Neural cell (in vitro differentiated cells): ENCODE measurements around the gene DOCK4.

Experiments used
- CTCF ChIP-seq: fragments of 450-650 bp; IDR thresholded peaks from 2 replicates; pipeline ENCODE4 v1.5.1; 2014; ENCODE audit warnings: antibody characterized with exemption, mild to moderate bottlenecking, moderate library complexity; ENCODE audit not compliant: poor library complexity, severe bottlenecking
- EP300 ChIP-seq: fragments of 450-650 bp; conservative IDR thresholded peaks from 2 replicates; pipeline ENCODE4 v1.6.1; 2014; ENCODE audit warnings: antibody characterized with exemption, mild to moderate bottlenecking, moderate library complexity; ENCODE audit not compliant: poor library complexity, severe bottlenecking
- EZH2 ChIP-seq: fragments of 200-600, 300-800 bp; shearing (Covaris generic), sonication (generic); IDR thresholded peaks from 2 replicates; pipeline ENCODE4 v1.6.1; 2014; ENCODE audit warnings: antibody characterized with exemption, low read length, borderline replicate concordance, mild to moderate bottlenecking; ENCODE audit not compliant: insufficient read depth, poor library complexity, severe bottlenecking
- REST ChIP-seq: IDR thresholded peaks from 2 replicates; pipeline ENCODE4 v1.6.1; 2012; ENCODE audit warnings: borderline replicate concordance

GRCh38 chr7:112121318-112121717 is 84.9 kb downstream of the DOCK4 start:
- TF ChIP-seq REST = no peak
- TF ChIP-seq CTCF = no peak
- TF ChIP-seq EP300 = no peak
- no peak for TF ChIP-seq EZH2
